GM18907 (cell line): ENCODE results near the gene PTPA.

Experiments
- ATAC-seq: cut with Tn5 transposase; IDR thresholded peaks from one replicate; pipeline ENCODE4 v1.9.1; 2021; ENCODE audit warnings: mild to moderate bottlenecking, moderate library complexity; ENCODE audit not compliant: unreplicated experiment

Gene PTPA

DNA sequence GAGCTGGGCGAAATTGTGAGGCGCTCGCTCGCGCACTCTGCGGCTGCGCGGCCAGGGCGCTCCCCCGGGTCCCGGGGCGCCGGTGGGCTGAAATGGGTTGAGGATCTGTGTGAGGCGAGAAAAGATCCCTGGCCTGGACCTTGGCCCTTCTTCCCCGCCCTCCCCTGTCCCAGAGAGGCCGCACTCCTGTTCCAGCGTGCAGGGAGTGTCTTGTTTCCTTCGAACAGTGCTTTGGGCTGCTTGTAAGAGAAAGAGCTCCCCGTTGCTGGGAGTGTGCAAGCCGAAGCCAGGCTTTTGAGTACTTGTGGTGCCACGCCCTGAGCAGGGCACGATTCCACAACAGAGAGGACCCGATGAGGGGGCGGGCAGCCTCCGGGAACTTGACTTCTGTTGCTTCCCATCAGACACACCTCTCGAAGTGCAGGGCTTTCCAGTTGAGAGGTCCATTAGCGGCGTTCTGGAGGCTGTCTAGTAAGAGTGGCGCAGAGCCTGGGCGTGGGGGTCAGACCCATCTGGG, 29.8 kb upstream of the PTPA start:
- ATAC-seq, result no peak

DNA sequence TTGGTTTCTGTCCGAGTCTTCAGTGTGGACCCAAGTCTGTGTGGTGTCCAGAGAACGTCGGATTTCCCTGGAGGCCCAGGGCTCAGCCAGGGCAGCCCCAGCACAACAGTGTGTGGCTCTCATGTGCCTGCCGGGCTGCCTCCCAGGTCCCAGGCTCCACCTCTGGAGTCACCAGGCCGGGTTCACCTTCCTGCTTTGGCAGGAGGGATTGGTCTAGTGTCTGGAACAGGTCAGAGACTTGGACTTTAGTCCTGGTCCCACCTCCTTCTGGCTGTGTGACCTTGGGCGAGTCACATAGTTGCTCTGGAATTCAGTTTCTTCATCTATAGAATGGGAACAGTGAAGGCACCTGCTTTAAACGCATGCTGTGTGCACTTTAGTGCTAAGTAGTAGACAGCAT, 27.1 kb upstream of the PTPA start:
- ATAC-seq, result no peak

DNA sequence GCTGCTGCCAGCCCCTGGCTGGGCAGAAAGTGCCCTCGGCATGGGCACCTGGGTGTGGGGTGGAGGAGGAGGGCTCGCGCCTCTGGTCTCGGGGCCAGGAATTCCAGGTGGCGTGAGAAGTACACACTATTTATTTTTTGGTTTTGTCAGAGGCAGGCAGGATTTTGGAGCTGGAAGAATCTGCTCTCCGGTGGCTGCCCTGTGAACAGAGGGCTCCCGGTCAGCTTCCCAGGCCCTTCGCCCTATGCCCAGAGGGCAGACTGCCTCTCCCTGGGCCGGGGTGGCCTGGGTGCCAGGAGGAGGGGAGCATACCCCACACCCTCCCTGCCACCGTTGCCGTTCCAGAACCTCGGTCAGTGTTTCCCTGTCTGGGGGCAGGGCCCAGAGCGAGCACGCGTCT, 22.0 kb upstream of the PTPA start:
- no peak for ATAC-seq

DNA sequence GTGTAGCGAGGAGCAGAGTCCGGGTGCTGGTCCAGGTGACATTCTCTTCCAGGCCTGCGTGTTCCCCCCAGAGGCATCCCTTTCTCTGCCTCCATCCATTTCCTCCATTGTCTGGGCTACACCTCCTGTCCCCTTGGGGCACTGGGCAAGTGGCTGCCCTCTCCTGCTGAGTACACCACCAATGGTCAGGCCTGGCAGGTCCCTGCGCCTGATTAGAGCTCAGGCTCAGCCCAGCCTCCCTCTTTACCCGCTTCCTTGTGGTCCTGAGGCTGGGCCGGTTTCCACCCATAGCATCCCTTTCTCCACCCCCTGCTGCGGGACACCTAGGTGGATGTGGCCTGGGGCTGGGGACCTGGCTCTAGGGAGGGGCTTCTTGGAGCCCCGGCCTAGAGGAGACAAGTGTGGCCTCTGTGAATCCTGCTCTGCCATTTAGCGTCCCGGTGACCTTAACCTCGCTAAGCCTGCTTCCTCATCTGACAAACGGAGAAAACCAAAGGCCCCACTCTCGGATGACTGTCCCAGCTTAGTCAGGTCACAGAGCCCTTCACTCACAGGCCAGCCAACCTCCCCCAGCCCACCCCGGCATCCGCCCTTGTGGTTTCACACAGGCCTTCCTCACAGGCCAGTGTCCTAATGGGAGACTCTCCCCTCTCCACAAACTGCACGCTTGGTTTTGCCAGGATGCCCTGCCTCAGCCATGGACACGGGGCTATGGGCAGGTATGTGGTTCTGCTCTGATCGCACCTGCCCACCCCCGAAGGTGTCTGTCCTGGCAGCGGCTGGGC, 17.4 kb upstream of the PTPA start:
- ATAC-seq, result no peak

DNA sequence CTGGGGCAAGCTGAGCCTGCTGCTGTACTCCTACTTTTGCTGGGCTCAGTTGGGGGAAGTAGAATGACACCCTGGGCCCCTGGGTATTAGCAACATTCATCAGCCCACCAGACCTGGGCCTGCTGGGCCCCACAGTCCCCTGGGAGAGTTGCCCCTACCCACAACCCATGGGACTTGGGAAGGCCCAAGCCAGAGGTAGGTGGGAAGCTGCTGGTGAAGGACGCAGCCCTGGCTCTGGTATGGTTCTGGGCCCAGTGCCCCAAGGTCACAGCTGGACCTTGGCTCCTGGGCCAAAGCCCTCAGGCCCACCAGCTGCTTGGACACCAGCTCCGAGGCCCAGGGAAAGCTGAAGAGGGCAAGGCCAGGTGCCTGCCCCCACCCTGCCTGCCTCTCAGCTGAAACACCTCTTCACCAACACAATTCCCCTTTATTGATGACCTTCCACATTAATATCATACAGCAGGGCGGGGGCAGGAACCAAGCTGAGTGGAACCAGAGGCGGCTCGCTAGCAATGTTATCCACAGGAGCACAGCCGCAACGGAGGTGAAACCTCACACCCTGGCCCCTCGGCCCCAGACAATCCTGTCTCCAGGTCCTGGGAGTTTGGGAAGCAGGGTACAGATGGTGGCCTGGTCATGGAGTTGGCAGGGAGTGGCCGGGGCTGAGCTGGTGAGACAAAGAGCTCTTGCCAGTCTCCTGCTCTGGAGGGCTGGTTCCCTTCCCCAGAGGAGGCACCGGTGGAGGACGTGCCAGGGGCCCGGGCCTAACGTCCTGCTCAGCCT, 16.6 kb upstream of the PTPA start:
- no peak for ATAC-seq

DNA sequence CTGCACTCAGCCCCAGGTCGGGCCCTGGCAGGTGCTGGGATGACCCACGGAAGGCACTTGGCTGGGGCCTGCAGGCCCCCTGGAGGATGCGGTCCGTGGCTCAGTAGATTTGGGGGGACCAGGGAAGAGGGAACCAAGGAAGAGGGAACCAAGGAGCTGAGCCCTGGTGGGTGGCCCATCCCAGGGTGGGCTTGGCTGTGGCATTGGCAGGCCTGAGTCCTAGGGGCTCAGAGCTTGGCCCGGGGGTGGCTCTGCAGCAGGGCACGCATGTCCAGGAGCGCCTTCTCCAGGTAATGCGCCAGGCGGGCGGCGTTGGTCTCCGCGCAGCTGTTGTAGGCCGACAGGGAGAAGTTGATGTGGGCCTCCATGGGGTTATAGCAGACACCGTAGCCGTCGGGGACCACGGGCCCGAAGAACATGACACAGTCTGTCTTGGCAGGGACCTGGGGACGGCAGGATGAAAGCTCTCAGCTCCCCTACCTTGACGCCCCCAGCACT, 16.0 kb upstream of the PTPA start:
- ATAC-seq, result no peak

DNA sequence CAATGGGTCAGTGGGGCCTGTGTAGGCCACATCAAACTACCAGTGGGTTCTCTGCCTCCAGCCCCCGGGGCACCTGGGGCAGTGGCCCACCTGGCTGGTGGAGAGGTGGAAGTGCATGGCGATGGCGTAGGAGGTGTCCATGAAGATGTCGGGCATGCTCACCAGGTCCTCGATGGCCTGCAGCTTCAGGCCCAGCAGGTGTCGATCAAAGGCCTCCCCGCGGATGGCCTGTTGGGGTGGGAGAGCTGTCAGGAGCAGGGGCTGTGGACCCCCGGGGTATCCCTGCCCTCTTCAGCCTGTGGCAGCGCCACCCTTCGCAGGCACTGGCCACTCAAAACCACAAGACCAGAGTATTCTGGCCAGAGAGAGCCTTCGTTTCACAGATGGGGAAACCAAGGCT, 15.3 kb upstream of the PTPA start:
- no peak for ATAC-seq

DNA sequence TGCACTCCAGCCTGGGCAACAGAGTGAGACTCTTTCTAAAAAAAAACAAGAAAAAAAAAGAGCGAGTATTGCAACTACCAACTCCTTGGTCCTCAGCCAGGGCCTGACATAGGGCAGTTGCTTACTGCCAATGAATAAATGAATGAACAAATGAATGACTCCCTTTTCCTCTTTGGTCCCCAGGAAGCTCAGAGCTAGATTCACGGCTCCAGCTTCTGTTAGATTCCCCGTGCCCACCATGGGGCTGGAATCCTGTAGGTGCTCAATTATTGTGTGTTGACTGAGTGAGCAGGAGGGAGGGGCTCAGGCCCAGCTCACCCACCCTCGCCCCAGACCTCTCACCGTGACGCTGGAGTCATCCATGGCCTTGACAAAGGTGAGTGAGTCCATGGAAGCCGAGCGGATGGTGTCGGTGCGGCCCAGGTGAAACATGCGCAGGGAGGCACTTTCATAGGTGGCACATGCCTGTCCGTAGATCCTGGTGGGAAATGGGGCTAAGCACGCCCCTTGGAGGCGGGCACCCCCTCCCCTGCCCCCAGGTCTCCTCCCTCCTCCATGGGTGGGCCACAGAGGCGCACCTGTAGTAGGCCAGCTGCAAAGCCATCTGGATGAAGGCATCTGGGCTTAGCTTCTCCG, 13.4 kb upstream of the PTPA start:
- no peak for ATAC-seq

DNA sequence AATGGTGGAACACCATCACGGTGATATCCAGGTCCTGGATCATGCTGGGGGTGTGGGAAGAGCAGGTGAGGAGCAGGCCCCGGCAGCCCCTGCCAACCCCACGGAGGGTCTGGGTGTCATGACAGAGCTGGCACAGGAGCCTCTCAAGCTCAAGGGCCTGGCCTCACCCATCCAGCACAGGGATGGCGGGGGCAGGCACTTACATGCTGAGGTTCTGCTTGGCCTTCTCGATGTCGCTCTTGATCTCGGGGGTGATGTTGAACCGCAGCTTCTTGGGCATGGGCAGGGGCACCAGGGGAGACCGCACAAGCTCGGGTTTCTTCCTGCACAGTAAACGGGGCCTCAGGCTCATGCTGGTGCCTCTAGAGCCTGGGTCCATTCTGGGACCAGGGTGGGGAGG, 12.9 kb upstream of the PTPA start:
- no peak for ATAC-seq

DNA sequence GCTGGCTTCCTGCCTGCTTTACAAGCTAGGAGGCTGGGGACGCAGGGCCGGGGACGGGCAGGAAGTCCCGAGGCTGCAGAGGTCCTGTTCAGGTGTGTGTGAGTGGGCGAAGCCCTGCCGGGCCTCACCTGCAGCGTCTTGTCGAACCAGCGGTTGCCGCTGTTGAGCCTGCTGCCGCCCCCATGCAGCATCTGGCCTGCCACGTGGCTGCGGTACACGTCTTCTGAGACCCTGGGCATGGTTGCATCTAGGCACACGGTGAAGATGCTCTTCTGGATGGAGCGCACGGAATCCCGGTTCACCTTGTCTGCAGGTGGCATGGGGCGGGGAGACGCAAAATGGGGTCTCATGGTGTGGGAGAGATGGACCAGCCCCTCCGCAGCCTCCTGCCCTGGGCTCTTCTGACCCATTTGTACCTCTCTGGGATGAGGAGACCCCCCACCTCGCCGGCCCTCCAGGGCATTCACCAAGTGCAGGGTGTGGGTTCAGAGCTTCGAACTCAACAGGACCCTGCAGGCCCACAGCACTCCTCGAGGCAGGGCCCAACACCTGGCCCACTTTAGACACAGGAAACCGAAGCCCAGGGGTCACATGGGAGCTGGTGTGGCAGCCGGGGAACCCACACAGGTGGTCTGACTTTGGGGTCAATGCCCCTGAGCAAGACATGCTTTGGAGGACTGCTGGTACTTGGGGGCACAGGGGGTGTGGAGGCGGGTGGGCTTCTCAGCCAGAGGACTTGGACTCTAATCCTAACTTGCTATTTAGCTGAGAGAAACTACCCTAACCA, 10.6 kb upstream of the PTPA start:
- no peak for ATAC-seq

DNA sequence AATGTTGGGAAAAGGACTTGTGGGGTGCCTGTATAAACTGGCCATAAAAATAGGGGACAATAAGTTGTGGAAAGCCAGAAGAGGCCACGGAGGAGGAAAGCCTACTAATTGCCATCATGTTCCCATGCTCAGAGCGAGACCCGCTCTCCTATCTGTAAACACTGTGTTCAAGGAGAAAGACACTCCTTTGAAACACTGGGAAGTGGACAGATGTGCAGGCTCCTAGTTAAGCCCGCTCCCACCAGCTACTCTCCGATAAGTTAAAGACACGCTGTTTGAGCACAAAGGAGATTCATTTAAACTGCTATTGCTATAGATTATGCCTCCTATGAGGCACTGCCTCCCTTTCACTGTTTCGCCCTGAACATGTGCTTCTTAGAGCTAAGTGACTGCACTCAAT, 9.9 kb upstream of the PTPA start:
- ATAC-seq, result no peak

DNA sequence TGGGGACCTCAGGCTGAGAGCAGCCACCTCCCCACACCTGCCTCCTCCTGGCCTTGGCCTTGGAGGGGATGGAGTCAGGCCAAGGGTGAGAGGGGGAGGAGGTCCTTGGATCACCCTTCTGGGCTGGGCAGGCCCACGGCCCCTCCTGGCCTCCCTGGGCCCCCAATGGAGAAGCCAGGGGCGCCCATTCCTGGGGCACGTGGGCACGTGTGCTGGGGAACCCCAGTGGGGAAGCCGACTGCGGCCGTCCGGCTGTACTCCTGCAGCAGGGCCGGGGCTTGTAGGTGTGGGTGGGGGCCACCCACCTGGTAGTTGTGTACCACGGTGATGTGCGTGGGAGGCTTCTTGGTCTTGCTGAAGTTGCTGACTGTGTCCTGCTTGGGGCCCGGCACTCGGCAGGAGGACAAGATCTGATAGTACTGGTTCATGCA, 9.1 kb upstream of the PTPA start:
- ATAC-seq, result no peak

DNA sequence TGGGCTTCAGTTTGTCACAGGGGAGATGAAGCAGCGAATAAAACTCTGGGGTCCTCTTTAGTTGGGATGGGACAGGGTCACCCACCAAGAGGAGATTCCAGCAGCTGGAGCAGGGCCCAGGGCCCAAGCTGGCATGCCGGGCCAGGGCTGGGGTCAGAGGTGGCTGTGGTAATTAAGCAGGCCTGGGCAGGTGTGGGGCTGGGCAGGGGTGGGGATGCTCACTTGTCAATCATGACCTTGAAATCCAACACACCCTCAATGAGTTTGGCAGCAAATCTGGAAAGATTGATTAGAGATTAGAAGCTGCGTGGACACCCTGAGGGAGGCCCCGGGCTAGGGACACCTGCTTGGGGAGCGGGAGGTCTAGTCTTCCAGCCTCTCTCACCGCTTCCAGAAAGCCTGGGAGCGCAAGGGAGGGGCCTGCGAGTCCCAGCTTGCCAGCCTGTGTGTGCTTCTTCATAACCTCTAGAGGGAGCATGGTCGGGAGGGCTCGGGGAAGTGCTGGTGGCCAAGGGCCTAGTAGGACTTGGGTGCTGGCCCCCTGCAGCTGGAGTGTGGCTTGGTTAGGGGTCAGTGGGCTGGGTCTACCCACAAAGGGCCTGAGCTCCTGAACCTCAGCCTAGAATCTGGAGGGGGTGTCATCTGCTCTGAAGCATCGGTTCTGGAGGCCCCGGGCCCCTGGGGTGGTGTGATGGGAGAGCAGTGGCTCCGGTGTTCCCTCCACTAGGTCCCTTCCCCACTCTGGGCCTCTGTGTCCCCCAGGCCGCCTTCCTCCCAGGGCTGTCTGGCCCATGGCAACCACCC, 8.2 kb upstream of the PTPA start:
- ATAC-seq, result no peak

DNA sequence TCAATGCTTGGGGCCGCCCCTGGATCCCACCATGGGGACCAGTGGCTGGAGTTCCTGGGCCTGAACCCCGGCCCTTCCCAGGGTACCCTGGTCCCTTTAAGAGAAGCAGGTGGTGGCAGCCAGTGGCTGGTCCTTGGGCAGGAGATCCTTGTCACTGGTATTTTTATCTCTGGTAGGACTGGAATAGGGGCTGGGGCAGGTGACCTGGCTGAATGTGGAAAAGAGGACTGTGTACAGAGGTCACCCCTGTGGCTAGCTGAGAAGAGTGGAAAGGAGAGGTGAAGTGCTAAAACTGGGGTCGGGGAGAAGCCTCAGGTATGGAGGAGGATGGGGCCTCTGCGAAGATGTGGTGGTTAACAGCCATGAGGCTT, 7.6 kb upstream of the PTPA start:
- no peak for ATAC-seq

DNA sequence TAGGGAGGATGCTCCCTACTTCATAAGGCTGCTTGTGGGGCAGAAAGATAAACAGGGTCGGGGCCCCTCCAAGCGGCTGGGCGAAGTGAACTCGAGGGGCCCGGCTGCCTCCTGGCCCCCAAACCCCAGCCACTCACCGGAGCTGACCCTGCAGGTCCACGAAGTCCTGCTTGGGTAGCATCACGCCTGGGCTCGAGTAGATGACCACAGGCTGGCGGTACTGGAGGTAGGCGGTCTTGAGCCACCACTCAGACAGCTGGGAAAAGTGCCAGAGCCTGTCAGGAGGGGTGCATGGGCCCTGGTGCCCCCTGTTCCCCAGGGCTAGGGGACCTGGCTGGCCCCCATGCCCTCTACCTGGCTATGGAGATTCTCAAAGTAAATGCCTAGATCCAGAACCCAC, 7.2 kb upstream of the PTPA start:
- ATAC-seq, result no peak

DNA sequence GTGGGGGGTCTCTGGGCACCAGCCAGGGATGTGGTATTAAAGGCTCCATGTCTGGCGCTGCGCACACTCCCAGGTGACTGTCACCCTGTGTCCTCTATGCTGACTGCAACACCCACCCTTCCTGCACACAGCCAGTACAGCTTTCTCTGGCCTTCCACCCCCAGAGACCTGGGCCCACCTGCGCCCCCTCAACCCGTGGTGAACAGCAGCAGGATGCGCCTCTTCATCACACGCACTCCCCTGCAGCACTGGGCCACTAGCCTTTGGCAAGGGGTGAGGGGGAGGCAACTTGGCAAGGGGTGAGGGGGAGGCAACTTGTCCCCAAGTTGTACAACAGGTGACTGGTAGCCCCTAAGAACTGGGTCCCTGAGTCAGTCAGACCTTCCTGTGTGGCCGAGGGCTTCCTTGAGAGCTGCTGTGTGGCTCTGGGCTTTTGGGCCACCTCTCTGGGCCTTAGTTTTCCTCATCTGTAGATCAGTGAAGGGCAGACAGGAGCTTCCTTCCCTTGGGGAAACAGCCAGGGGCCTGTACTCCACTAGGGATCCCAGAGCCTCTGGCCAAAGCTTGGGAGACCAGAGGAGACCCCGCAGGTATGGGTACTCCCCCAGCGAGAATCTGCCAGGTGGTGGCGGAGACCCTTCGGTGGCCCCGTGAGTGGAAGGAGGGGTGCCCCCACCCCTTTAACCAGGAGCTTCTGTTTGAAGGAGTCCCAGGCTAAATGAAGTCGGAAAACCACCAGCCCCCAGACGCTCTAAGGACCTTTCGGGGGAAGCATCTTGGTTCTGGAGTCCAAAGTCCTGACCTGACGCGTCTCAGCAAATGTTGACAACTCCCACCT, 5.1 kb upstream of the PTPA start:
- ATAC-seq, result no peak

DNA sequence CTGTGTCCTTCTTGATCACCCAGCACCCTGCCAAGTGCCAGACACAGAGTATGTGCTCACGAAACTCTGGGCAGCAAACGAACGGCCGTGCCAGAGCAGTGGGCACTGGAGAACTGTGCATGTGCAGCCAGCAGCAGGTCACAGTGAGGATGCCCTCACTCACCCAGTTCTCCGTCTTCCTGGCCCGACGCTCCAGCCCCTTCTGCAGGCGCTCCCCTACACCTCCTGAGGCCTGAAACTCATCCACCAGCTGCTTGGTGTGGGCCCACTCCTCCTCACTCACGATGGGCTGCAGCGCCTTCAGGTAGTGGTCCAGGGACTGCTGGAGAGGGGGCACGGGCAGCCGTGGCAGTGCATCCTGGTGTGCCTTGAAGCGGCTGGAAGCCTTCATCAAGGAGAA, 3.6 kb upstream of the PTPA start:
- no peak for ATAC-seq

DNA sequence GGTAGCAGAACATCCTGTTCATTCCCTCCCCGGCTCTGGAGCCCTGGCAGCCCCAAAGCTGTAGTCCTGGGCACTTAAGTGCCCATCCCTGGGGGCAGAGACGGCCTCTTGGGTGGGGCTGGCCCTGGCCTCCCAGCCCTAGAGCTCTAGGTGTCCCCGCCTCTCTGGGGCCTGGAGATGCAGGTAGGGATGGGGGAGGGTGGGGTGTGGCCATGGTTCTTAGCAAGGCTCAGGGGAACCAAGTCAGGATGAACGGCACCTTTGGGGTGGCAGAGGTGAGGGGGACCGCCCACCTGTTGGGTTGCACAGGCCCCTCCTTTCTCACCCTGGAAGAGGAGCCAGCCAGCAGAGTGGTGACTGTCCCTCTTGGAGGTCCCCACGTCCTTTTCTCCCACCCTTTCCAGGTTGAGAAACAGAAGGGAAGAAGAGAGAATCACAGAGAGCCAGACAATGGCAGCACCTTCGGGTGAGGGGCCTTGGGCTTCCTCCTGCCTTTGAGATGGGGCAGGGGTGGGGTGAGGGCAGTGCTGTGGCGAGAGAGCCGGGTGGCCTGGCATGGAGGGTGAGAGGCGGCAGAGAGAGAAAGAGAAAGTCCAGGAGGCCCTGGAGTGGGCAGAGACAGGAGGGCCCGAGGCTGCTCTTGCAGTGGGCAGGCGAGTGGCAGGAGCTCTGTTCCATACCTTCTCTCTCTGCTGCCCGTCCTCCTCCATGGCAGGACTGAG, 3.0 kb upstream of the PTPA start:
- no peak for ATAC-seq
